Measurements from ENCODE around the gene HIVEP3.

- no peak for TF ChIP-seq POLR2A (IDR thresholded peaks at IDR 0.05)
- TF ChIP-seq, protein P1, sequence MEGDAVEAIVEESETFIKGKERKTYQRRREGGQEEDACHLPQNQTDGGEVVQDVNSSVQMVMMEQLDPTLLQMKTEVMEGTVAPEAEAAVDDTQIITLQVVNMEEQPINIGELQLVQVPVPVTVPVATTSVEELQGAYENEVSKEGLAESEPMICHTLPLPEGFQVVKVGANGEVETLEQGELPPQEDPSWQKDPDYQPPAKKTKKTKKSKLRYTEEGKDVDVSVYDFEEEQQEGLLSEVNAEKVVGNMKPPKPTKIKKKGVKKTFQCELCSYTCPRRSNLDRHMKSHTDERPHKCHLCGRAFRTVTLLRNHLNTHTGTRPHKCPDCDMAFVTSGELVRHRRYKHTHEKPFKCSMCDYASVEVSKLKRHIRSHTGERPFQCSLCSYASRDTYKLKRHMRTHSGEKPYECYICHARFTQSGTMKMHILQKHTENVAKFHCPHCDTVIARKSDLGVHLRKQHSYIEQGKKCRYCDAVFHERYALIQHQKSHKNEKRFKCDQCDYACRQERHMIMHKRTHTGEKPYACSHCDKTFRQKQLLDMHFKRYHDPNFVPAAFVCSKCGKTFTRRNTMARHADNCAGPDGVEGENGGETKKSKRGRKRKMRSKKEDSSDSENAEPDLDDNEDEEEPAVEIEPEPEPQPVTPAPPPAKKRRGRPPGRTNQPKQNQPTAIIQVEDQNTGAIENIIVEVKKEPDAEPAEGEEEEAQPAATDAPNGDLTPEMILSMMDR (IDR thresholded peaks at IDR 0.05), result no peak
Observed at GRCh38 chr1:41566274-41566885, 352.3 kb downstream of the HIVEP3 start.
